Activated B cell treated with CpG ODN at 0.5 μM for 24 hours (primary cell): Measurements from ENCODE around the gene CNPY4. TPM values are rescaled to one million over a fixed set of nuclear protein-coding genes. Genes with fewer than 3 reads are reported as not detected.
"Not testable (repeated sequence)": the region's sequence is repeated elsewhere in the genome, so short reads cannot be mapped to it uniquely, and the experiment has no call there.

Experiments used
- ATAC-seq: fragments of 200-7000 bp; cut with Tn5 transposase; one replicate; pipeline ENCODE4 v1.10.0; 2021; ENCODE audit warnings: low read depth, mild to moderate bottlenecking, moderate library complexity
- CTCF ChIA-PET: fragments of 350-600 bp; sonication (Branson Sonifier 250); formaldehyde crosslinking; loops from one replicate; lab custom pipeline; 2021; ENCODE audit warnings: antibody characterized with exemption; lab: Charles Lee
- POLR2A ChIA-PET: fragments of 350-600 bp; sonication (Branson Sonifier 250); formaldehyde crosslinking; loops from one replicate; lab custom pipeline; 2021; ENCODE audit warnings: antibody characterized with exemption; lab: Charles Lee
- DNase-seq: peaks from one replicate; pipeline ENCODE4 v3.0.0; 2022
- H3K27ac Mint-ChIP-seq: one replicate; pipeline ENCODE4 v1.8.0; 2020; ENCODE audit warnings: mixed read lengths
- H3K27me3 Mint-ChIP-seq: one replicate; pipeline ENCODE4 v1.8.0; 2021; ENCODE audit warnings: mixed read lengths
- H3K36me3 Mint-ChIP-seq: one replicate; pipeline ENCODE4 v1.8.0; 2021; ENCODE audit warnings: low read depth, mixed read lengths
- H3K4me1 Mint-ChIP-seq: one replicate; pipeline ENCODE4 v1.8.0; 2021; ENCODE audit warnings: mixed read lengths
- H3K4me3 Mint-ChIP-seq: one replicate; pipeline ENCODE4 v1.8.0; 2020; ENCODE audit warnings: mild to moderate bottlenecking, mixed read lengths
- H3K9me3 Mint-ChIP-seq: one replicate; pipeline ENCODE4 v1.8.0; 2020; ENCODE audit warnings: mixed read lengths
- CTCF ChIP-seq: fragments of 200-600 bp; IDR thresholded peaks from one replicate; pipeline ENCODE4 v1.8.0; 2022; ENCODE audit warnings: antibody characterized with exemption, mild to moderate bottlenecking
- intact Hi-C: fragments of 100-400 bp; cut with micrococcal nuclease; formaldehyde crosslinking; loops from one replicate; pipeline ENCODE4 v1.15.1; 2024
- total RNA-seq: library from RNA; stranded (reverse); gene quantifications from 2 replicates; pipeline ENCODE4 v1.2.3, GENCODE V29; 2022

CNPY4 gene
- total RNA-seq, 1 donor from 2014 or later: 8.6 TPM

- Mint-ChIP-seq H3K27ac (peak overlapping the region; percentile 63), H3K9me3 (no peaks in the 10 kb centered on the region), H3K36me3 (peaks cover 10% of the 10 kb centered on the region), H3K4me3 (peak overlapping the region; percentile 100), H3K4me1 (peaks cover 44% of the 10 kb centered on the region), H3K27me3 (no peaks in the 10 kb centered on the region)
- TF ChIP-seq CTCF: no peak
- intact Hi-C loops: loop anchor here (1.0 to 2.0 kb wide), 10 partner anchors 9 to 308 kb away; partner anchors contain the start of genes CNPY4, GPC2, LAMTOR4 and MEPCE
- DNase-seq (no peak), ATAC-seq (no peak)
- ChIA-PET CTCF (interaction anchor here (0.7 to 1.4 kb wide), 5 partner anchors 27 to 215 kb away, joined by 3 to 6 read pairs (median 3); partner anchors contain the start of genes AP4M1, AZGP1 and MCM7), POLR2A (interaction anchor here (0.6 to 3.7 kb wide), 9 partner anchors 12 to 149 kb away, joined by 3 to 15 read pairs (median 3); partner anchors contain the start of genes AP4M1, COPS6, LAMTOR4 and MCM7)
Observed at GRCh38 chr7:100127866-100128636, 8.6 kb downstream of the CNPY4 start.

GRCh38 chr7:100128637-100128963 is 9.2 kb downstream of the CNPY4 start:
- Mint-ChIP-seq H3K27ac (no peak overlapping the region), H3K36me3 (peaks cover 10% of the 10 kb centered on the region), H3K4me1 (peaks cover 44% of the 10 kb centered on the region), H3K4me3 (peak overlapping the region; percentile 100), H3K27me3 (no peaks in the 10 kb centered on the region), H3K9me3 (no peaks in the 10 kb centered on the region)
- ATAC-seq (no peak), DNase-seq (no peak)
- TF ChIP-seq CTCF: no peak
- intact Hi-C loops: no loop called here
- ChIA-PET CTCF (interaction anchor here (0.6 to 4.6 kb wide), 10 partner anchors 10 to 279 kb away, joined by 3 to 45 read pairs (median 3); partner anchors contain the start of genes AP4M1, AZGP1 and MCM7), POLR2A (interaction anchor here (0.6 to 3.7 kb wide), 9 partner anchors 11 to 148 kb away, joined by 3 to 15 read pairs (median 3); partner anchors contain the start of genes AP4M1, COPS6, LAMTOR4 and MCM7)

GRCh38 chr7:100130220-100130607 is 10.8 kb downstream of the CNPY4 start:
- peaks cover 33% of the 10 kb centered on the region for H3K4me1 Mint-ChIP-seq
- H3K4me3 Mint-ChIP-seq, ATAC-seq, H3K27me3 Mint-ChIP-seq, DNase-seq, H3K27ac Mint-ChIP-seq, H3K36me3 Mint-ChIP-seq, H3K9me3 Mint-ChIP-seq, intact Hi-C loops: not testable (repeated sequence)
- ChIA-PET POLR2A (interaction anchor here (0.7 to 3.7 kb wide), 3 partner anchors 29 to 299 kb away, joined by 4 to 15 read pairs (median 7); partner anchors contain the start of genes AP4M1 and MCM7), CTCF (interaction anchor here (0.8 to 4.6 kb wide), 8 partner anchors 17 to 277 kb away, joined by 3 to 45 read pairs (median 4); partner anchors contain the start of gene LAMTOR4)

GRCh38 chr7:100130608-100131453 is 11.4 kb downstream of the CNPY4 start:
- no peak for ATAC-seq
- peak; percentile 95 for TF ChIP-seq CTCF
- peaks cover 29% of the 10 kb centered on the region for H3K4me1 Mint-ChIP-seq
- POLR2A ChIA-PET: interaction anchor here (0.7 to 3.7 kb wide), 4 partner anchors 29 to 81 kb away, joined by 4 to 15 read pairs (median 4); partner anchors contain the start of genes AP4M1, MCM7 and ZSCAN21
- no peaks in the 10 kb centered on the region for H3K9me3 Mint-ChIP-seq
- no peak overlapping the region for H3K4me3 Mint-ChIP-seq
- DNase-seq: peak; percentile 75
- intact Hi-C loops: loop anchor here (1.0 kb wide), 5 partner anchors 17 to 218 kb away; partner anchors contain the start of genes LAMTOR4 and ZNF3
- no peak overlapping the region for H3K27ac Mint-ChIP-seq
- peaks cover 8% of the 10 kb centered on the region for H3K36me3 Mint-ChIP-seq
- H3K27me3 Mint-ChIP-seq: no peaks in the 10 kb centered on the region
- CTCF ChIA-PET: interaction anchor here (0.6 to 4.6 kb wide), 19 partner anchors 11 to 292 kb away, joined by 3 to 45 read pairs (median 3); partner anchors contain the start of gene LAMTOR4

GRCh38 chr7:100132126-100132525 is 12.7 kb downstream of the CNPY4 start:
- Mint-ChIP-seq H3K36me3 (no peaks in the 10 kb centered on the region), H3K27ac (no peak overlapping the region), H3K4me1 (peaks cover 16% of the 10 kb centered on the region), H3K27me3 (no peaks in the 10 kb centered on the region), H3K9me3 (no peaks in the 10 kb centered on the region), H3K4me3 (no peak overlapping the region)
- DNase-seq (no peak), ATAC-seq (no peak)
- TF ChIP-seq CTCF: no peak
- POLR2A ChIA-PET: interaction anchor here (0.6 to 1.8 kb wide), 9 partner anchors 17 to 318 kb away, joined by 3 to 10 read pairs (median 5); partner anchors contain the start of genes LAMTOR4 and PVRIG
- intact Hi-C loops: loop anchor here (1.0 kb wide), 5 partner anchors 58 to 318 kb away; no protein-coding TSS in a partner anchor
- CTCF ChIA-PET: interaction anchor here (0.7 to 4.6 kb wide), 22 partner anchors 11 to 318 kb away, joined by 3 to 45 read pairs (median 6); partner anchors contain the start of genes AP4M1, GPC2, LAMTOR4 and MCM7
